ENCODE results near the gene SH2D3A.

SH2D3A gene

DNA sequence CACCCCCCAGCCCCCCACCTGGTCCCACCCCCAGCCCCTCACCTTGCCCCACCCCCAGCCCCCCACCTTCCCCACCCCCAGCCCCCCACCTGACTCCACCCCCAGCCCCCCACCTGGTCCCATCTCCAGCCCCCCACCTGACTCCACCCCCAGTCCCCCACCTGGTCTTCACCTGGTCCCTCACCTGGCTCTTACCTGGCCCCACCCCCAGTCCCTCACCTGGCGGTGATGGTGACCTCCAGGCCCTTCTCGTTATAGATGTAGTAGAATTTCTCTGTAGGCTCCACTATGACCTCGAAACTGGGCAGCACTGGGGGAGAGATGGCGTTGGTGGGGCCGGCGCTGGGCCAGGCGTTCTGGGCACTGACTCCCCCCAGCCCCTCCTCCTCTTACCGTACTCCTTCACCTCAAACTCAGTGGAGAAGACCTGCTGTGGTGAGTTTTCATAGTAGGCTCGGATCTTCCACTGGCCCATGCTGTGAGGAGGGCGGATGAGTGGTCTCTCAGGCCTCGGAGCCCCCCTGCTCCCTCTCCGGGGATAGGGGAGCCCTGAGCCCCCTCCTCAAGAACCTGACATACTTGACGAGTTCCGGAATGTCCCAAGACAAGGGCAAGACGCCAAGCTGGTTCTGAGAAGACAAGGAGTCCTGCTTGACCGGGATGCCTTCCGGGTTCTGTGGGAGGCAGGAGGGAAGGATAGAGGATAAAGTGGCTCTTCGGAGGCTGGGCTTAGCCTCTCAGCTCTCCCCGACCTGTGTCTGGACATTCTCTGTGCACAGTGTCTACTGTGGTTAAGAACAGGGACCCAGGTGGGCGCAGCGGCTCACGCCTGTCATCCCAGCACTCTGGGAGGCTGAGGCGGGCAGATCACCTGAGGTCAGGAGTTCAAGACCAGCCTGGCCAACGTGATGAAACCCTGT is 53.2 kb downstream of the SH2D3A start:
- DNase-seq (ENCODE audit: low read depth) = no peak

DNA sequence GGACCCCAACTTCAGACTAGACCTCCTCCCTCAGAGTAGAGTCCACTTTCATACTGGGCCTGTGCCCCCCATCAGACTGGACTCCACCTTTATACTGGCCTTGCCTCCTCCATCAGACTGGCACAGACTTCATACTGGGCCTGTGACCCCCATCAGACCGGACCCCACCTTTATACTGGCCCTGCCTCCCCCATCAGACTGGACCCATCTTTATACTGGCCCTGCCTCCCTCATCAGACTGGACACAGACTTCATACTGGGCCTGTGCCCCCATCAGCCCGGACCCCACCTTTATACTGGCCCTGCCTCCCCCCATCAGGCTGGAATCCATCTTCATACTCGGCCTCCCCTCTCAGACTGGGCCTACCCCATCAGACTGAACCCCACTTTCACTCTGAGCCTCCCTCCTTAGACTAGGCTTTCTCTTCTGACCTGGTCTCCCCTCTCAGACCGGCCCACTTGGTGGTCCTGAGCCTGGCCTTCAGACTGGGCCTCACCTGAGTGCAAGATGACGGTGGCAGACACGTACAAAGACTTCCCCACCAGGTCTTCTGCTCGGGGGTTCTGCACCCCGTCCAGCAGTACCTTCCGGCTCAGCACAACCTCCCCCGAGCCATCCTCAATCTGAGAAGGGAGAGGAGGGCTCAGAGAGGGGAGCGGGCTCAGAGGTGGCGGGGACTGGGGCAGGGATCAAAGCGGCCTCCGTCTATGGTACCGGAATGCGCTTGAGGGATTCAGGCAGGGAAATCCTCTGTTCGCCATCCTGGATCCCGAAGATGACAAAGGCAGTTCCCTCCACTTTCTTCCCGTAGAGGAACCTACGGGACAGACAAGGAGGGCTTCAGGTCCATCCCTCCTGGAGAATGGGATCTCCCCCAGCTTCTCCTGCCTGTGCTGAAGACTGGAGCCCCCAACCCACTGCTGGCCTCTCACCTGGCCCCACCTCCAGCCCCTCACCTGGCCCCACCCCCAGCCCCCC is 54.3 kb downstream of the SH2D3A start:
- no peak for DNase-seq (ENCODE audit: low read depth)
- TF ChIP-seq, protein P1, sequence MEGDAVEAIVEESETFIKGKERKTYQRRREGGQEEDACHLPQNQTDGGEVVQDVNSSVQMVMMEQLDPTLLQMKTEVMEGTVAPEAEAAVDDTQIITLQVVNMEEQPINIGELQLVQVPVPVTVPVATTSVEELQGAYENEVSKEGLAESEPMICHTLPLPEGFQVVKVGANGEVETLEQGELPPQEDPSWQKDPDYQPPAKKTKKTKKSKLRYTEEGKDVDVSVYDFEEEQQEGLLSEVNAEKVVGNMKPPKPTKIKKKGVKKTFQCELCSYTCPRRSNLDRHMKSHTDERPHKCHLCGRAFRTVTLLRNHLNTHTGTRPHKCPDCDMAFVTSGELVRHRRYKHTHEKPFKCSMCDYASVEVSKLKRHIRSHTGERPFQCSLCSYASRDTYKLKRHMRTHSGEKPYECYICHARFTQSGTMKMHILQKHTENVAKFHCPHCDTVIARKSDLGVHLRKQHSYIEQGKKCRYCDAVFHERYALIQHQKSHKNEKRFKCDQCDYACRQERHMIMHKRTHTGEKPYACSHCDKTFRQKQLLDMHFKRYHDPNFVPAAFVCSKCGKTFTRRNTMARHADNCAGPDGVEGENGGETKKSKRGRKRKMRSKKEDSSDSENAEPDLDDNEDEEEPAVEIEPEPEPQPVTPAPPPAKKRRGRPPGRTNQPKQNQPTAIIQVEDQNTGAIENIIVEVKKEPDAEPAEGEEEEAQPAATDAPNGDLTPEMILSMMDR (IDR thresholded peaks at IDR 0.05; ENCODE audit: control insufficient read depth, insufficient read depth, low read depth, low read length, missing control alignments) = no peak
- H3K4me3 ChIP-seq (ENCODE audit: control insufficient read depth, low read depth, low read length) = no peak overlapping the region

More for the DNA sequence above, 53.2 kb downstream of the SH2D3A start:
- TF ChIP-seq, protein P1 (IDR thresholded peaks at IDR 0.05; ENCODE audit: control insufficient read depth, insufficient read depth, low read depth, low read length, missing control alignments) = no peak
- no peak overlapping the region for H3K4me3 ChIP-seq (ENCODE audit: control insufficient read depth, low read depth, low read length)

DNA sequence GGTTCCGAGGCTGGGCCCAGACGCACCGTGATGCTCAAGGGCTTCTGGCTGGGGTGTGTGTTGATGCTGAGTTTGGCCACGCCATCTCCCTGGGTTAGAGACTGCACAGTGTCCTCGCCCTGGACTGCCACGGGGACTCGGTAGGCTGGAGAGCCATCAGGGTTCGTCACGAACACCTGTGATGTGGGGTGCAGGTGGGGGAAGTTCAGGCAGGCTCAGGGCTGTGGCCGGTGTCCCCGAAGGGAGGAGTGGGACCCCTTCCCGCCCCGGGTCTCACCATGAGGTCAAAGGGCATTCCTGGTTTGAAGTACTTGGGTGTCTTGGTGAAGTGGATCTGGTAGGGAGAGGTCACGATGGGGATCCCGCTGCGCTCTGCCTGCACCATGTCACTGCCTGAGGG is 55.0 kb downstream of the SH2D3A start:
- H3K4me3 ChIP-seq (ENCODE audit: control insufficient read depth, low read depth, low read length) = no peak overlapping the region
- DNase-seq (ENCODE audit: low read depth) = no peak
- TF ChIP-seq, protein P1 (IDR thresholded peaks at IDR 0.05; ENCODE audit: control insufficient read depth, insufficient read depth, low read depth, low read length, missing control alignments) = no peak

DNA sequence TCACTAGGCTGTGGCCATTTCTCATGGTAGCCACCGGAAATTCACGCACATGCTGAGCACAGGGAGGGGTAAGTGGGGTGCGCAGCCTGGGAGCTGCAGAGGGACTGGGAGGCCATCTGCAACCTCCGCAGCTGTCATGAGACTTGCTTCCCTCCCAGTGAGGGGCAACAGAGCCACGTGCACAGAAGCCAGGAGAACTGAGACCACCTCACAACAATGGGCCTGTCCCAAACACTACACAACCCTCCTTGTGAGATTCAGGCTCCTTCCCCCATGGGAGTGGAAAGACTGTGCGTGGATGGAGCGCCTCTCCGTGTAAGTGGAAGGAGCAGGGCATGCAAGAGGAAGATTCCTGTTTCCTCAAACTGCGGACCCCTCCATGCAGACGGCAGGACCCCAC is 55.6 kb downstream of the SH2D3A start:
- TF ChIP-seq, protein P1 (IDR thresholded peaks at IDR 0.05; ENCODE audit: control insufficient read depth, insufficient read depth, low read depth, low read length, missing control alignments) = no peak
- no peak overlapping the region for H3K4me3 ChIP-seq (ENCODE audit: control insufficient read depth, low read depth, low read length)
- no peak for DNase-seq (ENCODE audit: low read depth)

DNA sequence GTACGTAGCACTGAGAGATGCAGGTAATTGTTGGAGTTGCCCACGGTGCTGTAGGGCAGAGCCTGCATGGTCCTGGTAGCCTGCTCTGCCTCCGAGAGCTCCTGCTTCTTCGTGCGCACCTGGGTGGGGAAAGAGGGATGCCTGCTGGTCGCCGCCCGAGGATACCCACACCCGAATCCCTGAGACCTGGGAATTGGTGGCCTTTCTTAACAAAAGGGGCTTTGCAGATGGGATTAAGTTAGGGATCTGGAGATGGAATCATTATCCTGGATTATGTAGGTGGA is 56.2 kb downstream of the SH2D3A start:
- TF ChIP-seq, protein P1 (IDR thresholded peaks at IDR 0.05; ENCODE audit: control insufficient read depth, insufficient read depth, low read depth, low read length, missing control alignments) = no peak
- no peak for DNase-seq (ENCODE audit: low read depth)
- H3K4me3 ChIP-seq (ENCODE audit: control insufficient read depth, low read depth, low read length) = no peak overlapping the region

DNA sequence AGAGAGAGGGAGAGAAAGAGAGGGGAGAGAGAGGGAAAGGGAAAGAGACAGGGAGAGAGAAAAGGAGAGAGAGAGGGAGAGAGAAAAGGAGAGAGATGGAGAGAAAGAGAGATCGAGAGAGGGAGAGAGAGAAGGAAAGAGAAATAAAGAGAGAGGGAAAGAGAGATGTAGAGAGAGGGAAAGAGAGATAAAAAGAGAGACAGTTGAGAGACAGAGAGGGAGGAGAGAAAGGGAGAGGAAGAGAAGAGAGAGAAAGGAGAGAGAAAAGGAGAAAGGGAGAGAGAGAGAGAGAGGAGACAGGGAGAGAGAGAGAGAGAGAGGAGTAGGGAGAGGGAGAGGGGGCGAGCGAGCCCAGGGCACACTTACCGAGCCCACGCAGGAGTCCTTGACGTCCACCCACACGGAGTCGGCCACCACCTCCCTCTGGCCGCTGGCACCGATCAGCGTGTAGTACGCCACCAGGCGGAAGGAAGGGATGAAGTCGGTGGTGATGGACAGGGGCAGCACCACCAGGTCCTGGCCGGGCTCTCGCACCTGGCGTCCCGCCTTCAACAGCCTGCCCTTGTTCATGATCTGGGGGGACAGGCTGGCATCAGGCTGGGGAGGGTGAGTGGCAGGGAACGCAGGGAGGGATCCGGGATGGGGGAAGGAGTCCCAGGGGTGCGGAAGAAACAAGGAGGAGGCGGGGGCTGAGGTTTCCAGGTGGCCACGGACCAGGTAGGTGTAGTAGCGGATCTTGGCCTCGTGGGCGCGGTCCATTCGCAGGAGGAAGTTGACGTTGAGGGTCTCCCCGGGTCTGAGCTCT is 56.8 kb downstream of the SH2D3A start:
- DNase-seq (ENCODE audit: low read depth) = no peak
- TF ChIP-seq, protein P1 (IDR thresholded peaks at IDR 0.05; ENCODE audit: control insufficient read depth, insufficient read depth, low read depth, low read length, missing control alignments) = no peak
- no peak overlapping the region for H3K4me3 ChIP-seq (ENCODE audit: control insufficient read depth, low read depth, low read length)
